Motor neuron (in vitro differentiated cells): ENCODE measurements around the gene USP33. TPM values are rescaled to one million over a fixed set of nuclear protein-coding genes. Genes with fewer than 3 reads are reported as not detected.
"Not testable (repeated sequence)": the region's sequence is repeated elsewhere in the genome, so short reads cannot be mapped to it uniquely, and the experiment has no call there.

Source experiments
- ATAC-seq, 8 experiments: fragments of 200-7000 bp; cut with Tn5 transposase; replicated peaks in 6 of 8; 2 replicates each; pipeline ENCODE4 v1.8.0; 2021; ENCODE audit warnings: mild to moderate bottlenecking in 8 of 8, moderate library complexity in 8 of 8
- H3K27ac ChIP-seq, 2 donors: fragments of 250-450 bp; sonication (Bioruptor Pico); 2 replicates each; pipeline ENCODE4 v1.9.0; 2021; ENCODE audit warnings: antibody characterized with exemption in 2 of 2, mild to moderate bottlenecking in 2 of 2, moderate library complexity in 1 of 2
- H3K4me1 ChIP-seq, 2 donors: fragments of 250-450 bp; sonication (Bioruptor Pico); replicated peaks in 1 of 2; 2 replicates each; pipeline ENCODE4 v1.6.1; 2021; ENCODE audit warnings: antibody characterized with exemption in 2 of 2, mild to moderate bottlenecking in 2 of 2, moderate library complexity in 1 of 2
- H3K4me3 ChIP-seq, 5 donors: fragments of 250-450 bp; sonication (Bioruptor Pico); 2 replicates each; pipeline ENCODE4 v1.9.0; 2021; ENCODE audit warnings: antibody characterized with exemption in 5 of 5, mild to moderate bottlenecking in 5 of 5, moderate library complexity in 4 of 5
- WGBS, 10 experiments: fragments of 450-650 bp; shearing (Covaris generic); methylation state at CpG; one replicate each; pipeline ENCODE4 v1.0.0; 2022; 5-methylcytosine and 5-hydroxymethylcytosine counted together
- in situ Hi-C, 9 experiments: fragments of 400-800 bp; cut with MboI; loops; one replicate each; pipeline ENCODE4 v1.15.0; 2021; ENCODE audit warnings: low sequenced_read_pairs in 9 of 9, low pct_unique_long_range_greater_than_20kb in 2 of 9; ENCODE audit not compliant: unreplicated experiment in 9 of 9
- total RNA-seq, 8 experiments: library from RNA; unstranded; fragments of 300-600 nt; gene quantifications; 2 replicates each; pipeline versions ENCODE4 v1.2.3 to v1.2.4, GENCODE V29; 2022

USP33 gene
- total RNA-seq, 8 experiments from 2014 or later: 44.5 to 103 (median 86.3) TPM

DNA sequence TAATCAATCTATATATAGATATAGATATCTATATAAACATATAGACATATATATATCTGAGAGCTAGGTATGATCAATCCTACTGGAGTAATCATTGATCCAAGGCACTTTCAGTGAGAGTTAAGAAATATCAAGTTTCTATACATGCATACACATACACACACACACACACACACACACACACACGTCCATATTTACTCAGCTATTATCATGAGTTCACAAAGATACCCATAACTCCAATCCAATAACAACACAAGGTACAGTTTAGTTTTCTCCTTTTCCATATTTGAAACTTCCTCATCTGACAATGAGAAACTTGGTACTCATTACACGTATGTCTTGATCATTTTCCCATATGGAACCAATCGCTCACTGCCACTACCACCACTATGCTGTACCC, 49.9 kb downstream of the USP33 start:
- Histone ChIP-seq H3K4me1 (no peaks in the 10 kb centered on the region), H3K27ac (no peak overlapping the region), H3K4me3 (no peak overlapping the region)
- in situ Hi-C loops: loop anchor here in 1 of 9 experiments (25.0 kb wide), 1 partner anchor 253 kb away; no protein-coding TSS in a partner anchor
- WGBS, 10 experiments: 50 to 100% (median 100%) methylated on average over 1 to 3 of the region's 3 CpGs; no CpG with 5 or more reads in 2 of the 10 experiments
- no peak for ATAC-seq

DNA sequence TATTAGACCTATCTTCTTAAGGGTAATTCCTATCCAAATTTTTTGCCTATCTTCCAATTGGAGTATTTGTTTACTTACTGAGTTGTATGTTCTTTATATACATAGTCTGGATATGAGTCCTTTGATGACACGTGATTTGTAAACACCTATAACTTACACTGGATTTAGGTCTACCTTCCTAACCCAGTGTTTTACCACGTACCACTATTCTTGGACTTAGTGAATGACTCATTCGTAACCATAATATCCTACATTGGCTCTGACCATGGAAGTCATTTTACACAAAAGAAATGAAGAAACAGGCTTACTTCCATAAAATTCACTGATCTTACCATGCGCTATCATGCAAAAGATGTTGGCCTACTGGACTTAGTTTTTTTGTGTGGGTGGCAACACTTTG, 53.3 kb downstream of the USP33 start:
- ATAC-seq: no peak
- no peaks in the 10 kb centered on the region for H3K4me1 ChIP-seq
- WGBS, 10 experiments: 94 to 100% (median 98%) methylated on average over 1 to 4 of the region's 4 CpGs; no CpG with 5 or more reads in 2 of the 10 experiments
- H3K27ac ChIP-seq: no peak overlapping the region
- in situ Hi-C loops: loop anchor here in 1 of 9 experiments (25.0 kb wide), 1 partner anchor 256 kb away; no protein-coding TSS in a partner anchor
- H3K4me3 ChIP-seq: no peak overlapping the region

DNA sequence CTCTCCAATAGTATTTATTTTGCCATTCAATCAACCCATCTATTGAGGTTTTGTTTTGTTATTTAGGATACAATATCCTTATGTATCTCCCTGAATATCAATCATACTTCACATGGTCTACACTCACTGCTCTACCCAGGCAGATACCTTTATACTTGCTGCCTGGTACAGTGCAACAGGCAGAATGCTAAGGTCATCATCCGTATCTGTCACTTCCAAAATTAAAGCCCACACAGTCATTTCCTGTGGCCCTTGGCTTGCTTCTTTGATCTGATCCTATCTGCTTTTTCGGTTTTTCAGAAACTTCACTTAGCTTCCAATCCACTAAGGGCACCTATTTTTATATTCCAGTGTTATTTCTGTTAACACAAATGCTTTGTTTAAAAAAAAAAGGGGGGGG, 54.9 kb downstream of the USP33 start:
- in situ Hi-C loops: loop anchor here in 1 of 9 experiments (25.0 kb wide), 1 partner anchor 258 kb away; no protein-coding TSS in a partner anchor
- ATAC-seq: no peak
- WGBS, 10 experiments: 41 to 100% (median 92%) methylated on average over 2 of the region's 2 CpGs; no CpG with 5 or more reads in 1 of the 10 experiments
- Histone ChIP-seq H3K4me3 (no peak overlapping the region), H3K4me1 (no peaks in the 10 kb centered on the region), H3K27ac (no peak overlapping the region)

DNA sequence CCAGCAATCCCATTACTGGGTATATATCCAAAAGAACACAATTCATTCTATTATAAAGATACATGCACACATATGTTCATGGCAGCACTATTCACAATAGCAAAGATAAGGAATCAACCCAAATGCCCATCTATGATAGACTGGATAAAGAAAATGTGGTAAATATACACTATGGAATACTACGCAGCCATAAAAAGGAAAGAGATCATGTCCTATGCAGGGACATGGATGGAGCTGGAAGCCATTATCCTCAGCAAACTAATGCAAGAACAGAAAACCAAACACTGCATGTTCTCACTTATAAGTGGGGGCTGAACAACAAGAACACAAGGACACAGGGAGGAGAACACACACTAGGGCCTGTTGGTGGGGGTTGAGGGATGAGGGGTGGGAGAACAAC, 60.0 kb downstream of the USP33 start:
- not testable (repeated sequence) for H3K27ac ChIP-seq, H3K4me1 ChIP-seq, ATAC-seq, H3K4me3 ChIP-seq
- in situ Hi-C loops: loop anchor here in 1 of 9 experiments (25.0 kb wide), 1 partner anchor 263 kb away; no protein-coding TSS in a partner anchor
- WGBS, 10 experiments: 67 to 100% (median 95%) methylated on average over 1 of the region's 1 CpG; no CpG with 5 or more reads in 6 of the 10 experiments

DNA sequence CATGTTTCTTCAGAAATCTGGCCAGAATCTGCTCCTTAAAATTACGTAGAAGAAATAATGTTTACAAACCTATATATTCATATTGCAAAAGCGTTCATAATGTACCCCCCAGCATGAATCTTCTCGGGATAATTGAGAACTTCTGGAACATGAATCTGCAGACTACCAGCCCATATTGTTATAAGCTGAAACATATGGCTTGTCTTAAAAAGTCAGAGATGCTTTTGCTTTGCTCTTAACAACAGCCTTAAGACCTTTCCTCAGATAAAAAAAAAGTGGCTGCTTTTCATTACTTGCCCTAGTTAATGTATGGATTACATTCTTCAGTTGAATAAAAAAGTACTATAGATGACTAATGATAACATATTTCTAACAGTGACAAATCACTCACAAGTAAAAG, 62.2 kb downstream of the USP33 start:
- no peak overlapping the region for H3K27ac ChIP-seq
- H3K4me3 ChIP-seq: no peak overlapping the region
- no peak for ATAC-seq
- 20 to 100% (median 79%) methylated on average over 1 to 3 of the region's 3 CpGs; no CpG with 5 or more reads in 2 of the 10 experiments for WGBS, 10 experiments
- in situ Hi-C loops: no loop called here
- no peaks in the 10 kb centered on the region for H3K4me1 ChIP-seq

DNA sequence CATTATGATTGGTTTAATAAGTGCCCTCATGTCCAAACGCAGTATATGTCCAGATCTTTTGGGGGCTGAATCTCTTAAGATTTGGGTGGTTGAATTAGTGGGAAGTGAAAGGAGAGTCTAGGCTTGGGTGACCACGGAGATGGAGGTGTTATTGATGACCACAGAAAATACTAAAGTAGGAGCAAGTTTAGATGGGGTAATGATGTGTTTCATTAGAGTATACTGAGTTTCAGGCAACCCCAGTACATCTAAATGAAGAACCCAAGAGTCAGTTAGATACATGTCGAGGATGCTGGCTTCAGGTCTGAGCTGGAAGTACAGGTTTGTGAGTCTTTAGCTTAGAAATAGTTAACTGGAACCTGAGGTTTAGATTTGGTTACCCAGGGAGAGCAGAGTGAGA, 70.7 kb downstream of the USP33 start:
- Histone ChIP-seq H3K4me1 (peaks cover 5 to 8% of the 10 kb centered on the region in 2 donors), H3K4me3 (no peak overlapping the region), H3K27ac (no peak overlapping the region)
- in situ Hi-C loops: no loop called here
- no peak for ATAC-seq
- WGBS, 10 experiments: 70 to 100% (median 86%) methylated on average over 1 to 3 of the region's 3 CpGs

DNA sequence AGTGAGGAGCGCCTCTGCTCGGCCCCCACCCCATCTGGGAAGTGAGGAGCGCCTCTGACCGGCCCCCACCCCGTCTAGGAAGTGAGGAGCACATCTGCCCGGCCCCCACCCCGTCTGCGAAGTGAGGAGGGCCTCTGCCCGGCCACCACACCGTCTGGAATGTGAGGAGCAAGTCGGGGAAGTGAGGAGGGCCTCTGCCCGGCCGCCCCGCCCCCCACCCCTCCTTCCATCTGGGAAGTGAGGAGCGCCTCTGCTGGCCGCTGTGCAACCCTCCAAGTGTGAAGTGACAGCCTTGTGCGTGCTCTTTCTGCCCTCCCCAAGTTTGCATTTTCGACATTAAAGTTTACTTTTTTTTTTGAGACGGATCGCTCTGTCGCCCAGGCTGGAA, 72.1 kb downstream of the USP33 start:
- Histone ChIP-seq H3K27ac (no peak overlapping the region), H3K4me3 (no peak overlapping the region), H3K4me1 (peaks cover 5 to 8% of the 10 kb centered on the region in 2 donors)
- ATAC-seq: peak in 1 of 8 experiments; percentile 6
- in situ Hi-C loops: no loop called here
- WGBS, 10 experiments: 20 to 91% (median 75%) methylated on average over 1 to 4 of the region's 21 CpGs; no CpG with 5 or more reads in 6 of the 10 experiments

DNA sequence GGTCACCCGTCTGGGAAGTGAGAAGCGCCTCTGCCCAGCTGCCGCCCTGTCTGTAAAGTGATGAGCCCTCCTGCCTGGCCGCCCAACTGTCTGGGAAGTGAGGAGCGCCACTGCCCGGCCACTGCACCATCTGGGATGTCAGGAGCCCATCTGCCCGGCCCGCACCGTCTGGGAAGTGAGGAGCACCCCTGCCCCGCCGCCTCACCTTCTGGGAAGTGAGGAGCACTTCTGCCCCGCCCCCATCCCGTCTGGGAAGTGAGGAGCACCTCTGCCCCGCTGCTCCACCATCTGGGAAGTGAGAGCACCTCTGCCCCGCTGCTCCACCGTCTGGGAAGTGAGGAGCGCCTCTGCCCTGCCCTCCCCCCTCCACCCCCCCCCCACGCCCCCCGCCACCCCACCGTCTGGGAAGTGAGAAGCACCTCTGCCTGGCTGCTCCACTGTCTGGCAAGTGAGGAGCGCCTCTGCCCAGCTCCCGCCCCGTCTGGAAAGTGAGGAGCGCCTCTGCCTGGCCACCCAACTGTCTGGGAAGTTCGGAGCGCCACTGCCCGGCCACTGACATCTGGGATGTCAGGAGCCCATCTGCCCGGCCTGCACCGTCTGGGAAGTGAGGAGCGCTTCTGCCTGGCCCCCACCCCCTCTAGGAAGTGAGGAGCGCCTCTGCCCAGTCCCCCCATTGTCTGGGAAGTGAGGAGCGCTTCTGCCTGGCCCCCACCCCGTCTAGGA, 72.7 kb downstream of the USP33 start:
- in situ Hi-C loops: no loop called here
- peaks cover 5 to 8% of the 10 kb centered on the region in 2 donors for H3K4me1 ChIP-seq
- 50 to 100% (median 89%) methylated on average over 1 to 4 of the region's 33 CpGs; no CpG with 5 or more reads in 6 of the 10 experiments for WGBS, 10 experiments
- no peak overlapping the region for H3K4me3 ChIP-seq
- H3K27ac ChIP-seq: no peak overlapping the region
- no peak for ATAC-seq

DNA sequence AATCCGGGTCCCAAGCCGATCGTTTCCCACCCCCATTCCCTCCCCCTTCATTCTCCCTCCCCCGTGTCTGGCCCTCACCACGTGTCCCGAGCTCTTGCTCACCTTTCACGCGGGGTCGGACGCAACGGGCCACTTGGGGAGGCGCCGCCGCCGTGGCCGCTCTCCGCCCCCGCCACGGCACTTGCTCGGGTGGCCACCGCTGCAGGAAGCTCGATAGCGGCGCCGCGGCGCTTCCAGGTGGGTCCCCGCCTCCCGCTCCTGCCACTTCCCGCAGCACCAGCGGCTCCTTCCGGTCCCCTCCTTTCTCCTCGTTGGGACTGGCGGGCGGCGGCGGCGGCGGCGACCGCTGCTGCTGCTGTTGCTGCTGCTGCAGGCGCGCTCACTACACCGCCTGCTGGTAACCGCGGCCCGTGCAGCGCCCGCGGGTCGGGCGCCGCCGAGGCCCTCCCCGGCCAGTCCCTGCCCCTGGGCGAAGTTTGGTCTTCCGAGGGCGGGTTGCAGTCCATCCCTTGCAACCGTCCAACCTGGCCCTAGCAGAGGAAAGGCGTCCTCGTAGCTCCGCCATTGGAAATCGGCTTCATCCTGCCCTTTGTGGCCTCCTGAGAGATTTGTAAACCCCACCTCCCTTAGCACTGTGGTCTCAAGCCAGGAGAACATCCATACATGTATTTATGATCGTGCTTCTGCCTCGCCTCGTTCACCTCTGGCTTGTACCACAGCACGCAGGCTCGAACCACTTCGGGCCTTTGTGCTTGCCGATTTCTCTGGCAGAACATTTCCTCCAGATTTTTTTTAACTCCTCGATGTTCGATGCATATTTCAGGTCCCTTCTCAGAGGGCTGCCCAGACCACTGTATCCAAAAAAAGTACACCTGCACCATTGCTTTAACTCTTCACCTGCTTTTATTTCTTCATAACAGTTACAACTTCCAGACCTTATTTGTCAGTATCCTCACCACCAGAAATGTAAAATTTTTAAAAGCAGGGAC, 76.2 kb downstream of the USP33 start:
- H3K27ac ChIP-seq: peak overlapping the region; percentile 96 to 98
- in situ Hi-C loops: no loop called here
- peak; percentile 73 to 87 (median 83) for ATAC-seq
- H3K4me1 ChIP-seq: peaks cover 9 to 18% of the 10 kb centered on the region in 2 donors
- H3K4me3 ChIP-seq: peak overlapping the region; percentile 64 to 90 (median 67)
- WGBS, 10 experiments: 0 to 6% (median 2%) methylated on average over 2 to 30 of the region's 72 CpGs; no CpG with 5 or more reads in 1 of the 10 experiments

DNA sequence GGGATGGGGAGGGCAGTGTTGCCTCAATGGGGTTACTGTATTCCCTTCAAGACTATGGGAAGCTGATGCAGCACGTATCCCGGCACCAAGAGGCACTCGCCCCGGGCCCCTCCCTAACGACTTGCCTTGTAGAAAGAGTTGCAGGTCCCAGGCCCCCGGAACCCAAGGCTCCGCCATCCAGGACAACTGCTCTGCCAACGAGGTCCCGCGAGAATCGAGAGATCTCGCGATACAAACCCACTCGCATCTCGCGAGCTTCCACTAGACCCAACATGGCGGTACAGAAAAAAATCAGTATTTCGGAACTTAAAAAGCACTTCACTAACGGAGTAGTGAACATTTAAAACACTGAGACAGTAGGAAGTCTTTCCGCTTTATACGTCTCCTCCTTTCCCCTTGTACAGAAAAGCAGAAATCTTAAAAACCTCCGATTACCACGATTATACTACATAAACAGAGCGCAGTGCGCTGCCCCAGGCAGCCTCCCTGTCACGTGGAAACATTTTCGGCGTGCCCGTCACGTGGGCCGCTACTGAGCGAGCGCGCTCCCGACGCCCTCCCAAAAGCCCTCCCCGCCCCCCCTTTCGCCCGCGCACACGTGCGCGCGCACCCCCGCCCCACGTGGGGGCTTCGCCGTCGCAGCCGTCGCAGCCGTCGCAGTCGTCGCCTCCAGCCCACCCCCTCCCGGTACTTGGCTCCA, 77.0 kb downstream of the USP33 start, which contains the start of gene ZZZ3:
Gene ZZZ3 (minus strand): TSS at position 199 of the 700 bp plus-strand sequence. CDS start 49,304 bp downstream, outside the sequence.
- in situ Hi-C loops: no loop called here
- ATAC-seq: peak; percentile 60 to 77 (median 74)
- Histone ChIP-seq H3K27ac (peak within 1 kb of the TSS; percentile 96 to 98), H3K4me3 (peak within 1 kb of the TSS; percentile 64 to 90 (median 67)), H3K4me1 (peaks cover 9 to 18% of the 10 kb centered on the region in 2 donors)
- 0 to 7% (median 0%) methylated on average over 3 to 23 of the region's 56 CpGs; no CpG with 5 or more reads in 2 of the 10 experiments for WGBS, 10 experiments

DNA sequence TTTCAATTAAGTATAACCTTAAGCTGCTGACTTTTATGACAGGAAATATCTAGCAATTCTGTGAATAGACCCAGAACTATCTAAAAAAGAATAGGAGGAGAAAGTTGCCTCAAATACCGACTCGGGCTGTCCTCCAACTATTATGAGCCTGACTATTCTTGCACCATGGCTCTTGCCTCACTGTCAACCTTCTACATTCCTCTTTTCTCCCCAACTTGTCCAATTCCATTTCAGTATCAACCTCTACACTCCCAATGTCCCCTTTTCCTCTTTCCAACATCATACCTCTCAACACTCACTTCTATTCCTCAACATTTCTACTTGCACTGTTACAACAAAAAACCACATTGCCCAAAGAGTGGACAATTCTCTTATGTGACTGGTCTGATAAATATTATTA, 79.5 kb downstream of the USP33 start:
- H3K4me3 ChIP-seq: no peak overlapping the region
- no peak for ATAC-seq
- peaks cover 9 to 18% of the 10 kb centered on the region in 2 donors for H3K4me1 ChIP-seq
- H3K27ac ChIP-seq: no peak overlapping the region
- 11 to 100% (median 87%) methylated on average over 1 to 2 of the region's 2 CpGs for WGBS, 10 experiments
- in situ Hi-C loops: no loop called here
